Epidermal melanocyte (primary cell): ENCODE data around the gene CDRT15.
"Not testable (repeated sequence)": the region's sequence is repeated elsewhere in the genome, so short reads cannot be mapped to it uniquely, and the experiment has no call there.

Experiments used
- DNase-seq: peaks from one replicate; pipeline ENCODE4 v3.0.0; 2011; ENCODE audit warnings: low spot score; ENCODE audit not compliant: insufficient read length

CDRT15 gene

GRCh38 chr17:14186443-14186842, 50.2 kb downstream of the CDRT15 start:
- not testable (repeated sequence) for DNase-seq
